ENCODE results near the gene WDTC1.

DNA sequence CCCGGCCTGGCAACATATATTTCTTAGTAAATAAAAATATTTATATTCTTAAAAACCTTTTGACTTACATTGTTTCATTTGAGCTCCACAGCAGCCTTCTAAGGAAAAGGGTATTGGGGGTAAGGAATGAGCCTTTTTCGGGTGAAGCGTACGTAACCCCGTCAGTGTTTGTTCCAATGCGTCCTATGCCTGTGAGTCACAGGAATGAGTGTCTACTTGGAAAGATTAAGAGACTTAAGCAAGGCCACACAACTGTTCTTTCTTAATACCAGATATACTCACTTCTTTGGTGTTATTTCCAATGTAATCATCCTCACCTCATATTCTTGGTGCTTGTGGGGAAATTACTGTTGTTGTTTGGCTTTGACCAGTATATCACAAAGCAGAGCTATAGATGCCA lies 22.7 kb downstream of the WDTC1 start:
- TF ChIP-seq, protein P1, sequence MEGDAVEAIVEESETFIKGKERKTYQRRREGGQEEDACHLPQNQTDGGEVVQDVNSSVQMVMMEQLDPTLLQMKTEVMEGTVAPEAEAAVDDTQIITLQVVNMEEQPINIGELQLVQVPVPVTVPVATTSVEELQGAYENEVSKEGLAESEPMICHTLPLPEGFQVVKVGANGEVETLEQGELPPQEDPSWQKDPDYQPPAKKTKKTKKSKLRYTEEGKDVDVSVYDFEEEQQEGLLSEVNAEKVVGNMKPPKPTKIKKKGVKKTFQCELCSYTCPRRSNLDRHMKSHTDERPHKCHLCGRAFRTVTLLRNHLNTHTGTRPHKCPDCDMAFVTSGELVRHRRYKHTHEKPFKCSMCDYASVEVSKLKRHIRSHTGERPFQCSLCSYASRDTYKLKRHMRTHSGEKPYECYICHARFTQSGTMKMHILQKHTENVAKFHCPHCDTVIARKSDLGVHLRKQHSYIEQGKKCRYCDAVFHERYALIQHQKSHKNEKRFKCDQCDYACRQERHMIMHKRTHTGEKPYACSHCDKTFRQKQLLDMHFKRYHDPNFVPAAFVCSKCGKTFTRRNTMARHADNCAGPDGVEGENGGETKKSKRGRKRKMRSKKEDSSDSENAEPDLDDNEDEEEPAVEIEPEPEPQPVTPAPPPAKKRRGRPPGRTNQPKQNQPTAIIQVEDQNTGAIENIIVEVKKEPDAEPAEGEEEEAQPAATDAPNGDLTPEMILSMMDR (optimal IDR thresholded peaks at IDR 0.05 in 1 of 3, IDR thresholded peaks at IDR 0.05 in 1 of 3, conservative IDR thresholded peaks at IDR 0.05 in 1 of 3; ENCODE audit: extremely low read depth in 1 of 3, insufficient read depth in 2 of 3, low read length in 3 of 3) = no peak
- no peak for TF ChIP-seq EZH2 (IDR thresholded peaks at IDR 0.05; ENCODE audit: low read length)
